ENCODE data around the gene CELSR1. TPM values are rescaled to one million over a fixed set of nuclear protein-coding genes. Genes with fewer than 3 reads are reported as not detected.

CELSR1 gene
- total RNA-seq, 1 donor from 2014 or later, result 18.8 TPM

GRCh38 chr22:46417769-46418168 is 119.7 kb downstream of the CELSR1 start:
- no peaks in the 10 kb centered on the region for H3K36me3 Mint-ChIP-seq
- H3K27ac Mint-ChIP-seq, result no peak overlapping the region
- no peak for DNase-seq (ENCODE audit: low spot score in 2 of 2, unreplicated experiment in 2 of 2)
- TF ChIP-seq CTCF (IDR thresholded peaks at IDR 0.05; ENCODE audit: unreplicated experiment), result no peak
- H3K27me3 Mint-ChIP-seq (ENCODE audit: low read depth), result no peaks in the 10 kb centered on the region
- peaks cover 11% of the 10 kb centered on the region for H3K4me1 Mint-ChIP-seq
- H3K4me3 Mint-ChIP-seq, result no peak overlapping the region
- no peaks in the 10 kb centered on the region for H3K9me3 Mint-ChIP-seq

GRCh38 chr22:46416891-46417580 is 120.4 kb downstream of the CELSR1 start:
- Mint-ChIP-seq H3K27ac (no peak overlapping the region), H3K4me1 (peaks cover 11% of the 10 kb centered on the region), H3K36me3 (no peaks in the 10 kb centered on the region), H3K9me3 (no peaks in the 10 kb centered on the region), H3K27me3 (ENCODE audit: low read depth) (no peaks in the 10 kb centered on the region), H3K4me3 (no peak overlapping the region)
- DNase-seq (ENCODE audit: low spot score in 2 of 2, unreplicated experiment in 2 of 2), result no peak
- no peak for TF ChIP-seq CTCF (IDR thresholded peaks at IDR 0.05; ENCODE audit: unreplicated experiment)

- DNase-seq (ENCODE audit: low spot score in 2 of 2, unreplicated experiment in 2 of 2), result no peak
- H3K4me3 Mint-ChIP-seq, result no peak overlapping the region
- no peak for TF ChIP-seq CTCF (IDR thresholded peaks at IDR 0.05; ENCODE audit: unreplicated experiment)
- H3K4me1 Mint-ChIP-seq, result peaks cover 11% of the 10 kb centered on the region
- no peak overlapping the region for H3K27ac Mint-ChIP-seq
- H3K9me3 Mint-ChIP-seq, result no peaks in the 10 kb centered on the region
- H3K27me3 Mint-ChIP-seq (ENCODE audit: low read depth), result no peaks in the 10 kb centered on the region
- no peaks in the 10 kb centered on the region for H3K36me3 Mint-ChIP-seq
Observed at GRCh38 chr22:46416520-46416871, 120.9 kb downstream of the CELSR1 start.

GRCh38 chr22:46415776-46416519 is 121.5 kb downstream of the CELSR1 start:
- no peak for TF ChIP-seq CTCF (IDR thresholded peaks at IDR 0.05; ENCODE audit: unreplicated experiment)
- Mint-ChIP-seq H3K27ac (peak overlapping the region; percentile 48), H3K4me3 (no peak overlapping the region), H3K4me1 (peaks cover 11% of the 10 kb centered on the region), H3K27me3 (ENCODE audit: low read depth) (no peaks in the 10 kb centered on the region), H3K9me3 (no peaks in the 10 kb centered on the region), H3K36me3 (no peaks in the 10 kb centered on the region)
- no peak for DNase-seq (ENCODE audit: low spot score in 2 of 2, unreplicated experiment in 2 of 2)

- Mint-ChIP-seq H3K27ac (no peak overlapping the region), H3K4me1 (peaks cover 11% of the 10 kb centered on the region), H3K4me3 (no peak overlapping the region), H3K36me3 (no peaks in the 10 kb centered on the region), H3K9me3 (no peaks in the 10 kb centered on the region), H3K27me3 (ENCODE audit: low read depth) (no peaks in the 10 kb centered on the region)
- TF ChIP-seq CTCF (IDR thresholded peaks at IDR 0.05; ENCODE audit: unreplicated experiment), result no peak
- DNase-seq (ENCODE audit: low spot score in 2 of 2, unreplicated experiment in 2 of 2), result no peak
Observed at GRCh38 chr22:46414704-46415103, 122.7 kb downstream of the CELSR1 start.
